NCI-H748 treated with DMSO at 0.1 percent for 48 hours (cell line): ENCODE measurements around the gene LYRM4.

Source experiments
- DNase-seq: peaks from one replicate; lab custom pipeline; 2025; lab: John Stamatoyannopoulos, UW

The LYRM4 gene

GRCh38 chr6:5205877-5206850 lies 54.6 kb downstream of the LYRM4 start:
- DNase-seq = no peak

- DNase-seq = no peak
These were observed 55.7 kb downstream of the LYRM4 start for GRCh38 chr6:5205035-5205507.

- no peak for DNase-seq
These were observed 56.4 kb downstream of the LYRM4 start for GRCh38 chr6:5204376-5204775.

DNA sequence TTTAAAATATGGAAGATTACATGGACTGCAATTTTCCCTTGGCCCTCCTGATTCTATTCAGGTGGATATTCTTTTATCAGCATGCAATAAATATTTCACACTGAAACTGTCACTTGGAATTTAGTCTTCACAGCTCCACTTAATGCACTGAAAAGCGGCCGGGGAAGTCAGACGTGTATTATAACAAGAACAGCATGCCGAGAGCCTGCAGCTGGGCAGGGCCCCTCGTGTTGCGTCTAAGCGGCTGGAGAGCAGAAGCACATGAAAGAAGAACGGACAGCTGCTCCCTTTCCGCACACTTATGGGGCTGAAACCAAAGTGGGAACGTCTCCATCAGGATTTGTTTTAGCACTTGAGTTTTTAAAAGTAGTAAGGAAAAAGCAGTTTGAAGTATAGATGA lies 57.2 kb downstream of the LYRM4 start:
- DNase-seq = no peak

GRCh38 chr6:5202941-5203340 lies 57.8 kb downstream of the LYRM4 start:
- no peak for DNase-seq

DNA sequence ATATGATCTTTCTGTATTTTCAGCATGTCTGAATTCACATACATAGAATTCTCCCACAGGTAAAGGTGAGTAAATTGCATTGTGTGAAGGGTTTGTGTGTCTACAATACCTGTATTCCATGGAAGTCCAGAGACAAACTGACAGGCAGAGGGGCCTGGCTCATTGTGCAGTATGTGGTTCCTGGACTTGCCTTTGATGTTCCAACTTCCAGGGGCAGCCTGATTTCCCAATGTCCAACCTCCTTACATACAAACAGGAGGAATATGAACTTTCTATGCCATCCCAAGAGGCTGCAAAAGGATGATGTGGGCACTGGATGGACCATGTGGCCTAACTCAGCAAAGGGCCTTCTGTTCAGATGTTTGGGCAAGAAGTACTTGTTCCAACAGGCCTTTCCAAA lies 58.5 kb downstream of the LYRM4 start:
- DNase-seq = no peak

- DNase-seq = no peak
These were observed 59.5 kb downstream of the LYRM4 start for GRCh38 chr6:5201271-5201670.

GRCh38 chr6:5199702-5200101 lies 61.0 kb downstream of the LYRM4 start:
- no peak for DNase-seq

- no peak for DNase-seq
These were observed 61.5 kb downstream of the LYRM4 start for GRCh38 chr6:5199283-5199682.

GRCh38 chr6:5197084-5197483 lies 63.7 kb downstream of the LYRM4 start:
- DNase-seq = no peak

- DNase-seq = no peak
These were observed 68.5 kb downstream of the LYRM4 start for GRCh38 chr6:5192135-5192794.

GRCh38 chr6:5191722-5192121 lies 69.0 kb downstream of the LYRM4 start:
- no peak for DNase-seq

GRCh38 chr6:5191222-5191621 lies 69.5 kb downstream of the LYRM4 start:
- DNase-seq = no peak

DNA sequence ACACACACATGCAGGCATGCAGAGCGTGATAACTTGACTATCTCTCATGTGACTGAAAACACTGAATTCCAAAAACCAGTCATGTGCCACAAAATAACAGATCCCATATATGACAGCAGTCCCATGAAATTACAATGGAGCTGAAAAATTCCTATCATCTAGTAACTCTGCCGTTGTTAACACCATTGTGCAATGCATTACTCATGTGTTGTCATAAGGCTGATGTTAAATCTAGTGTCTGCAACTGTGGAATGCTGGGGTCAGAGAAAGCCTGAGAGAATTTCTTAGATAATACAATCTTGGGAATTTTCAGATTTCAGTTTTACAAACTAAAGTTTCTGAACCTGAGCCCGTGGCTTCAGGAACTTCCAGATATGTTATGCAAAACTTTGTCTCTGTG lies 70.2 kb downstream of the LYRM4 start:
- no peak for DNase-seq

DNA sequence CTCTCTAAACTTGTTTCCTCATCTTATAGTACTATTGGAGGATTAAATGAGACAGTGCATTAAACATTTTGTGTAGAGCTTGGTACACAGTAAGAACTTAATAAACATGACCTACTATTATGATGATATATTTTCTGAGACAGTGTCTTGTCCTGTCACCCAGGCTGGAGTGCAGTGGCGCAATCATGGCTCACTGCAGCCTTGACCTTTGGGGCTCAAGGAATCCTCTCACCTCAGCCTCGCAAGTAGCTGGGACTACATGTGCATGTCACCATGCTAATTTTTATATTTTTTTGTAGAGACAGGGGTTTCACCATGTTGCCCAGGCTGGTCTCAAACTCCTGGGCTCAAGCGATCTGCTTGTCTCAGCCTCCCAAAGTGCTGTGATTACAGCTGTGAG lies 72.1 kb downstream of the LYRM4 start:
- DNase-seq = no peak

- no peak for DNase-seq
These were observed 75.9 kb downstream of the LYRM4 start for GRCh38 chr6:5184878-5185277.

GRCh38 chr6:5184218-5184617 lies 76.5 kb downstream of the LYRM4 start:
- no peak for DNase-seq

DNA sequence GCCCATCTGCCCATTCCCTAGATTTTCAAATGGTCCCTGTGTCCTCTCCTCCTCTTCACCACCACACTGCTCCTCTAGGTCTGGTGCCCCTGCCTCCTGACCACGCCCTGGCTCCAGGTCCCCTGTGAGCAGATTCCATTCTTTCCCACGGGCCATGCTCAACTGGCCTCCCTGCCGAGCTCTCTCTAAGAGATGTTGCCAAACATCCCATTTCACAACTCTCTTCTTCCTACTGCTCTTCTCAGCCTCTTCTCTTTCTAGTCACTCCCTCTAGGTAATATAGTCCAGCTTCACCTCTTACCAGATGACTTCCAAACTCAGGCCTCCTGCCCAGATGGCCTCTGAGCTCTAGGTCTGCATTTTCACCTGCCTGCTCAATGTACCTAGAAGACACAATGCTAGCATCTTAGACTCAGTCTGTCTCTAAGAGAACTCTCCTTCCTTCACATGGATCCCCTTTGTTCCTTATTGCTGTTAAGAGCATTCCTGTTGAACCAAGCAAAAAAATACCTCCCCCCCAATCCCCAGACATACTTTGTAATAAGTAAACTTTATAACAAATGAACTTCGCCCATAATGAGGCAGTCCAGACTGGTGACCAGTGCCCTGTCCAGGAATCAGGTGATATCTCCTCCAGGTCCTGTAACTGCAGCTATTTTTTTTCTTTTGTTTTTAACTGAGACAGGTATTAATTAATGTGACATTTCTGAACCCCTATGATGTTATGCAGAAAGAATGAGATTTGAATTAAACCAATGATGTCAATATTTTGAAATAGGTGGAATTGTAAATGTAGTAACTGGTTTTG lies 79.0 kb downstream of the LYRM4 start:
- no peak for DNase-seq

- DNase-seq = peak; percentile 23
These were observed 80.1 kb downstream of the LYRM4 start for GRCh38 chr6:5180636-5181035.

DNA sequence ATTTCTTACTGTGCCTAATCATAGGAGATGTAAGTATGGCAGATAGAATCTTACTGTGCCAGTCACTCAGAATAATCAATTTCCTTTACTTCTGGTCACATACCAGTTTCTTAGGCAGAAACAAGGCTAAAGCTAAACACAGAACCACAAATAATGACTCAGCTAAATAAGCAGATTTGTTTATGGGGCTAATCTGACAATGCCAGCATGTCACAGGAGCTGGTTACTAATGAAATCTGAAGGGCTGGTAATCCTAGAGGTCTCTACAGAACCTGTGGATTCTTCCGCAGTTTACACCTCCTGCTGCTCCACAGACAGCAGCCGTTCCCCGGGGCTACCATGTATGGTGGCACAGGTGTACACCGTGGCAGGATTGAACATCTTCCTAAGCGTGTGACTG lies 80.8 kb downstream of the LYRM4 start:
- DNase-seq = no peak

DNA sequence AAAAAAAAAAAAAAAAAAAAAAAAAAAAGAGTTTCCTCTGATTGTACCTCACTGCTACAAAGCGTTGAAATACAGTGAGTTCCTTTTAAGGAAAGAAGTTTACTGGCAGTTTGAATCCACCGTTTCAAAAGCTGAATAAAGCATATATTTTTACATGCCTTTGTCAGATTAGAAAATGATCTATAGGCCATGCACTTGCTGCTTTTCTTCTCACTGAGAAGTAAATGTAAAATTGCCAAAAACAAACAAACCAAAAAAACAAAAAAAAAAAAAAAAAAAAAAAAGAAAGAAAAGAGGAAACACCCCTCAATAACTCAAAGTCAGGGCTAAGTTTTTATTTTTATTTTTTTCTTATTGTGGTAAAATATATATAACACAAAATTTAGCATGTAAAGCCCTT lies 81.9 kb downstream of the LYRM4 start:
- no peak for DNase-seq

- DNase-seq = no peak
These were observed 85.1 kb downstream of the LYRM4 start for GRCh38 chr6:5175635-5176034.
